PFSK-1 (cell line): ENCODE data around the gene SLC16A8.

ENCODE experiments used
- FOXP2 ChIP-seq: optimal IDR thresholded peaks from 2 replicates; pipeline ENCODE3; 2011; ENCODE audit warnings: borderline replicate concordance, control low read depth, inconsistent platforms; ENCODE audit not compliant: insufficient read depth; ENCODE audit errors: extremely low read length, extremely low read depth
- POLR2AphosphoS5 ChIP-seq: IDR thresholded peaks from 2 replicates; pipeline ENCODE4 v1.6.1; 2012; ENCODE audit warnings: low read depth, mild to moderate bottlenecking, control low read depth, low read length, moderate library complexity
- REST ChIP-seq, 2 experiments: IDR thresholded peaks; 2 replicates each; pipeline versions ENCODE4 v1.6.1 to v1.8.0; 2011 to 2012; ENCODE audit warnings: low read depth in 2 of 2, low read length in 2 of 2, control low read depth in 1 of 2, inconsistent platforms in 1 of 2, mild to moderate bottlenecking in 1 of 2, moderate library complexity in 1 of 2; ENCODE audit not compliant: insufficient read depth in 1 of 2
- SIN3A ChIP-seq: IDR thresholded peaks from 2 replicates; pipeline ENCODE4 v1.6.1; 2012; ENCODE audit warnings: mild to moderate bottlenecking, low read length, moderate library complexity, borderline replicate concordance; ENCODE audit not compliant: insufficient read depth
- TAF1 ChIP-seq: IDR thresholded peaks from 2 replicates; pipeline ENCODE4 v1.6.1; 2012; ENCODE audit warnings: low read length, control low read depth, borderline replicate concordance; ENCODE audit not compliant: insufficient read depth

SLC16A8 gene

DNA sequence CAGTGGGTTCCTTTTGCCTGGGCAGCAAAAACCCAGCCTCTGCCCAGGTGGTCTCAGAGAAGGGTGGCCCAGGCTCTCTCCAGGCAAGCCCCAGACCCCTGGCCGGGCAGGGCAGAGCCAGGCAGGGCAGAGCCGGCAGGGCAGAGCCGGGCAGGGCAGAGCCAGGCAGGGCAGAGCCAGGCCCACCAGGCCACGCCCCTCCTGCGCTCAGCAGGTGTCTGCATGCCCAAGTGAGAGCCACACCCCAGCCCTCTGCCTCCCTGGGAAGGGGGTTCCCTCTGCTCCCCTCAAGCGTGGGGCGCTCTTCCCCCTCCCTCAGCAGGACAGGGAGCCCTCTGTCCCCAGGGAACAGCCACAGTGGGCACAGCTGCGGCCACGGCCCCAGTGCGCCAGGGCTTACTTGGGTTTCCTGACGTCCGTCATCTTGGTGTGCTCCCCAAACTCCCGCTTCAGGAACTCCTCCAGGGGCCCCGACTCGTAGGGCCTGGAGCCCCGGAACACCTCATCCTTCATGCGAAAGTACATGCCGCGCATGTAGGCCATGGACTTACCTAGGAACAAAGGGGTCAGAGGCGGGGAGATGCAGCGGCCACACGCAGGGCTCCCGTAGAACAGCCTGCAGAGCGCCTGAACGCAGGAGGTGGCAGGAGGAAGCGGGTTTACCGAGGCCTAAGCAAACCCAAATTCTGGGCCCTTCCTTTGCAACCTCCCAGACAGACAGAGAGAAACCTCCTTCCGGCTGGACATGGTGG lies 36.6 kb upstream of the SLC16A8 start:
- TF ChIP-seq REST (IDR thresholded peaks at IDR 0.05; ENCODE audit: insufficient read depth in 1 of 2, low read depth in 2 of 2, low read length in 2 of 2) (no peak), FOXP2 (no peak), POLR2AphosphoS5 (no peak), TAF1 (no peak), SIN3A (no peak)

- TF ChIP-seq TAF1 (no peak), POLR2AphosphoS5 (no peak), FOXP2 (no peak), SIN3A (no peak), REST (IDR thresholded peaks at IDR 0.05; ENCODE audit: insufficient read depth in 1 of 2, low read depth in 2 of 2, low read length in 2 of 2) (no peak)
Observed at GRCh38 chr22:38118182-38118581, 34.2 kb upstream of the SLC16A8 start.

GRCh38 chr22:38115423-38116205 lies 31.6 kb upstream of the SLC16A8 start:
- TF ChIP-seq POLR2AphosphoS5 (no peak), SIN3A (no peak), FOXP2 (no peak), TAF1 (no peak), REST (IDR thresholded peaks at IDR 0.05; ENCODE audit: insufficient read depth in 1 of 2, low read depth in 2 of 2, low read length in 2 of 2) (no peak)

GRCh38 chr22:38114484-38115398 lies 30.8 kb upstream of the SLC16A8 start:
- TF ChIP-seq SIN3A (no peak), REST (IDR thresholded peaks at IDR 0.05; ENCODE audit: insufficient read depth in 1 of 2, low read depth in 2 of 2, low read length in 2 of 2) (0 out of 4 replicates have a peak, but pooled peaks of 1 of the 2 experiments have one; percentile 10), FOXP2 (peak; percentile 95), TAF1 (no peak), POLR2AphosphoS5 (no peak)
